SKM-1 treated with dmso at 0.1 percent for 144 hours (cell line): ENCODE data around the gene DAZAP2.

ENCODE experiments used
- DNase-seq: peaks from one replicate; lab custom pipeline; 2025; ENCODE audit not compliant: unreplicated experiment; lab: John Stamatoyannopoulos, UW

Gene DAZAP2

GRCh38 chr12:51238510-51239334 is at the start of gene DAZAP2:
DAZAP2 (plus strand) TSS chr12:51238826; CDS start chr12:51238908, 82 bp downstream.
- peak; percentile 68 for DNase-seq

- no peak for DNase-seq
Measured at GRCh38 chr12:51189790-51190355, 48.8 kb upstream of the DAZAP2 start.

GRCh38 chr12:51190820-51191219 is 47.8 kb upstream of the DAZAP2 start:
- DNase-seq = no peak

GRCh38 chr12:51191516-51192283 is 46.9 kb upstream of the DAZAP2 start:
- no peak for DNase-seq

GRCh38 chr12:51192284-51192671 is 46.3 kb upstream of the DAZAP2 start:
- no peak for DNase-seq

GRCh38 chr12:51195841-51196240 is 42.8 kb upstream of the DAZAP2 start:
- no peak for DNase-seq

- no peak for DNase-seq
Measured at GRCh38 chr12:51196547-51196946, 42.1 kb upstream of the DAZAP2 start.

- no peak for DNase-seq
Measured at GRCh38 chr12:51197736-51198567, 40.7 kb upstream of the DAZAP2 start.

GRCh38 chr12:51198568-51199365 is 39.9 kb upstream of the DAZAP2 start:
- DNase-seq = no peak

GRCh38 chr12:51199366-51199945 is 39.2 kb upstream of the DAZAP2 start:
- DNase-seq = no peak

GRCh38 chr12:51200156-51200555 is 38.5 kb upstream of the DAZAP2 start:
- no peak for DNase-seq

- no peak for DNase-seq
Measured at GRCh38 chr12:51200806-51201205, 37.8 kb upstream of the DAZAP2 start.

- DNase-seq = no peak
Measured at GRCh38 chr12:51202718-51203117, 35.9 kb upstream of the DAZAP2 start.

- DNase-seq = no peak
Measured at GRCh38 chr12:51205350-51205749, 33.3 kb upstream of the DAZAP2 start.

- no peak for DNase-seq
Measured at GRCh38 chr12:51208016-51208660, 30.5 kb upstream of the DAZAP2 start.

- DNase-seq = no peak
Measured at GRCh38 chr12:51209259-51209658, 29.4 kb upstream of the DAZAP2 start.

- no peak for DNase-seq
Measured at GRCh38 chr12:51210690-51211395, 27.8 kb upstream of the DAZAP2 start.

- DNase-seq = no peak
Measured at GRCh38 chr12:51214895-51215294, 23.7 kb upstream of the DAZAP2 start.

GRCh38 chr12:51216642-51217041 is 22.0 kb upstream of the DAZAP2 start:
- no peak for DNase-seq
